ENCODE results near the gene C1orf146.
"Not testable (repeated sequence)": the region's sequence is repeated elsewhere in the genome, so short reads cannot be mapped to it uniquely, and the experiment has no call there.

Gene C1orf146

GRCh38 chr1:92217721-92218120, at the start of gene C1orf146:
Gene C1orf146, plus strand, starts transcription at chr1:92217915. Its CDS starts 13,506 bp downstream, at chr1:92231421.
- no peak for DNase-seq

GRCh38 chr1:92168657-92169056, 49.1 kb upstream of the C1orf146 start:
- DNase-seq = peak; percentile 14

- DNase-seq = no peak
Observed at GRCh38 chr1:92169214-92170005, 48.3 kb upstream of the C1orf146 start.

GRCh38 chr1:92184632-92185031, 33.1 kb upstream of the C1orf146 start:
- DNase-seq = no peak

- no peak for DNase-seq
Observed at GRCh38 chr1:92186081-92186480, 31.6 kb upstream of the C1orf146 start.

- no peak for DNase-seq
Observed at GRCh38 chr1:92188436-92189255, 29.1 kb upstream of the C1orf146 start.

GRCh38 chr1:92191726-92192125, 26.0 kb upstream of the C1orf146 start:
- DNase-seq = no peak

GRCh38 chr1:92192246-92192645, 25.5 kb upstream of the C1orf146 start:
- no peak for DNase-seq

GRCh38 chr1:92194511-92194910, 23.2 kb upstream of the C1orf146 start:
- no peak for DNase-seq

GRCh38 chr1:92201973-92202372, 15.7 kb upstream of the C1orf146 start:
- no peak for DNase-seq

- no peak for DNase-seq
Observed at GRCh38 chr1:92203105-92203504, 14.6 kb upstream of the C1orf146 start.

- DNase-seq = no peak
Observed at GRCh38 chr1:92210701-92211100, 7.0 kb upstream of the C1orf146 start.

- DNase-seq = no peak
Observed at GRCh38 chr1:92211166-92211565, 6.5 kb upstream of the C1orf146 start.

GRCh38 chr1:92218559-92218958, 844 bp downstream of the C1orf146 start:
- DNase-seq = no peak

- no peak for DNase-seq
Observed at GRCh38 chr1:92219028-92219427, 1.3 kb downstream of the C1orf146 start.

- DNase-seq = no peak
Observed at GRCh38 chr1:92228401-92228800, 10.7 kb downstream of the C1orf146 start.

GRCh38 chr1:92230736-92231135, 13.0 kb downstream of the C1orf146 start:
- no peak for DNase-seq

- DNase-seq = no peak
Observed at GRCh38 chr1:92240034-92240433, 22.3 kb downstream of the C1orf146 start.

GRCh38 chr1:92244376-92244775, 26.7 kb downstream of the C1orf146 start:
- DNase-seq = no peak

- not testable (repeated sequence) for DNase-seq
Observed at GRCh38 chr1:92254714-92255113, 37.0 kb downstream of the C1orf146 start.

- no peak for DNase-seq
Observed at GRCh38 chr1:92259350-92259749, 41.6 kb downstream of the C1orf146 start.

- no peak for DNase-seq
Observed at GRCh38 chr1:92262516-92262915, 44.8 kb downstream of the C1orf146 start.

- DNase-seq = no peak
Observed at GRCh38 chr1:92273039-92273438, 55.3 kb downstream of the C1orf146 start.

GRCh38 chr1:92274939-92275338, 57.2 kb downstream of the C1orf146 start:
- no peak for DNase-seq
